Body of pancreas (tissue), 4 donors: ENCODE measurements around the gene FBLN1.

Experiments used
- CTCF ChIP-seq, 7 experiments: fragments of 450-650 bp in 4 of 7; fragments of 200-600 bp in 3 of 7; sonication (generic) in 3 of 7; IDR thresholded peaks; one replicate each; pipeline ENCODE4 v1.5.1; 2016 to 2019; ENCODE audit warnings: antibody characterized with exemption in 7 of 7
- POLR2A ChIP-seq, 3 donors: fragments of 450-650 bp; IDR thresholded peaks; one replicate each; pipeline ENCODE4 v1.6.1; 2016; ENCODE audit warnings: antibody characterized with exemption in 3 of 3, mild to moderate bottlenecking in 2 of 3

- TF ChIP-seq POLR2A (IDR thresholded peaks at IDR 0.05) (no peak), CTCF (IDR thresholded peaks at IDR 0.05) (no peak)
These were observed 59.4 kb downstream of the FBLN1 start for GRCh38 chr22:45562102-45562501.
